Measurements from ENCODE around the gene EBI3.
"Not testable (repeated sequence)": the region's sequence is repeated elsewhere in the genome, so short reads cannot be mapped to it uniquely, and the experiment has no call there.

The EBI3 gene

GRCh38 chr19:4217429-4218264 is 11.7 kb upstream of the EBI3 start:
- peaks cover 0 to 3% (median 0%) of the 10 kb centered on the region in 5 donors for H3K27me3 ChIP-seq (ENCODE audit: control insufficient read depth in 5 of 5, insufficient read depth in 4 of 5, low read length in 5 of 5)

GRCh38 chr19:4218523-4218922 is 10.8 kb upstream of the EBI3 start:
- not testable (repeated sequence) for H3K4me1 ChIP-seq (ENCODE audit: control insufficient read depth in 5 of 5, insufficient read depth in 5 of 5, low read length in 5 of 5); H3K27me3 ChIP-seq (ENCODE audit: control insufficient read depth in 5 of 5, insufficient read depth in 4 of 5, low read length in 5 of 5); H3K9ac ChIP-seq (ENCODE audit: low read length in 5 of 5); H3K9me3 ChIP-seq (ENCODE audit: control insufficient read depth in 5 of 5, low read length in 5 of 5); H3K27ac ChIP-seq (ENCODE audit: low read depth, low read length); H3K36me3 ChIP-seq (ENCODE audit: control insufficient read depth in 5 of 5, insufficient read depth in 5 of 5, low read length in 5 of 5); H3K4me3 ChIP-seq (ENCODE audit: low read depth in 1 of 5, low read length in 5 of 5)

More at GRCh38 chr19:4217429-4218264, 11.7 kb upstream of the EBI3 start:
- no peaks in the 10 kb centered on the region for H3K4me1 ChIP-seq (ENCODE audit: control insufficient read depth in 5 of 5, insufficient read depth in 5 of 5, low read length in 5 of 5)
- H3K27ac ChIP-seq (ENCODE audit: low read depth, low read length), result no peak overlapping the region
- peaks cover 0 to 3% (median 0%) of the 10 kb centered on the region in 5 donors for H3K9me3 ChIP-seq (ENCODE audit: control insufficient read depth in 5 of 5, low read length in 5 of 5)
- no peak overlapping the region for H3K4me3 ChIP-seq (ENCODE audit: low read depth in 1 of 5, low read length in 5 of 5)
- H3K36me3 ChIP-seq (ENCODE audit: control insufficient read depth in 5 of 5, insufficient read depth in 5 of 5, low read length in 5 of 5), result no peaks in the 10 kb centered on the region
- no peak overlapping the region for H3K9ac ChIP-seq (ENCODE audit: low read length in 5 of 5)

DNA sequence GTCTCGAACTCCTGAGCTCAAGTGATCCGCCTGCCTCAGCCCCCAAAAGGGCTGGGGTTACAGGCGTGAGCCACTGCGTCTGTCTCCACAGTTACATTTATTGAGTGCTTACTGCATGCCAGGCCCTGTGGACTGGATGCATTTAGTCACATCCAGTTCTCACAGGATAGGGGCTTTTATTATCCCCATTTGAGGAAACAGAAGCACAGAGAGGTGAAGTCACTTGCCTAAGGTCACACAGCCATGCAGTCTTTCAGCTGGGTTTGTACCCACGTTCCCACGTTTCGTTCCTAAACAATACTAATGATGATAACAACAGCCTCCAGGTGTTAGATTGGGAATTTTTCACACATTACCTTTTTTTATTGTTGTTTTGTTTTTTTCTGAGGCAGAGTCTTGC is 9.1 kb upstream of the EBI3 start:
- H3K36me3 ChIP-seq (ENCODE audit: control insufficient read depth in 5 of 5, insufficient read depth in 5 of 5, low read length in 5 of 5), result no peaks in the 10 kb centered on the region
- no peak overlapping the region for H3K4me3 ChIP-seq (ENCODE audit: low read depth in 1 of 5, low read length in 5 of 5)
- H3K27ac ChIP-seq (ENCODE audit: low read depth, low read length), result no peak overlapping the region
- peaks cover 0 to 3% (median 0%) of the 10 kb centered on the region in 5 donors for H3K9me3 ChIP-seq (ENCODE audit: control insufficient read depth in 5 of 5, low read length in 5 of 5)
- no peak overlapping the region for H3K9ac ChIP-seq (ENCODE audit: low read length in 5 of 5)
- no peaks in the 10 kb centered on the region for H3K27me3 ChIP-seq (ENCODE audit: control insufficient read depth in 5 of 5, insufficient read depth in 4 of 5, low read length in 5 of 5)
- H3K4me1 ChIP-seq (ENCODE audit: control insufficient read depth in 5 of 5, insufficient read depth in 5 of 5, low read length in 5 of 5), result no peaks in the 10 kb centered on the region

DNA sequence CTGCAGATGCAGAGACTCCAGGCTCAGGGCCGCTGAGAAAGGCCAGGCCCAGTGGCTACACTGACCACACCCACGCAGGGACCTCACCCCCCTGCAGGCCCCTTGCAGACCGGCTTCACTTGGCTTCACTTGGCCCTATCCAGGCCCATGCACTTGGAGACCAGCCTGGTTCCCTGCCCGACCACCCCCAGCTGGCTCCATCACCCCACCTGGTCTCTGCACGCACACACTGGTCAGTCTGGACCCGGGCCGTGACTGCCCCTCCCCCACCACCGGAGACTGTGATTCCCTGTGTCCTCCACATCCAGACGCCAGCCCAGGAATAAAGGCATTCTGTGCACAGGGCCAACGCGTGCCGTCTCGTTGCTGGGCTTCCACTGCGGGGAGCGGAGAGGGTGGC is 4.9 kb upstream of the EBI3 start:
- Histone ChIP-seq H3K36me3 (ENCODE audit: control insufficient read depth in 5 of 5, insufficient read depth in 5 of 5, low read length in 5 of 5) (no peaks in the 10 kb centered on the region), H3K9ac (ENCODE audit: low read length in 5 of 5) (no peak overlapping the region), H3K27me3 (ENCODE audit: control insufficient read depth in 5 of 5, insufficient read depth in 4 of 5, low read length in 5 of 5) (peaks cover 7 to 14% (median 11%) of the 10 kb centered on the region in 5 donors), H3K9me3 (ENCODE audit: control insufficient read depth in 5 of 5, low read length in 5 of 5) (no peaks in the 10 kb centered on the region), H3K27ac (ENCODE audit: low read depth, low read length) (no peak overlapping the region), H3K4me1 (ENCODE audit: control insufficient read depth in 5 of 5, insufficient read depth in 5 of 5, low read length in 5 of 5) (peaks cover 0 to 9% (median 0%) of the 10 kb centered on the region in 5 donors), H3K4me3 (ENCODE audit: low read depth in 1 of 5, low read length in 5 of 5) (no peak overlapping the region)

GRCh38 chr19:4225885-4226284 is 3.4 kb upstream of the EBI3 start:
- H3K4me3 ChIP-seq (ENCODE audit: low read depth in 1 of 5, low read length in 5 of 5), result no peak overlapping the region
- H3K9me3 ChIP-seq (ENCODE audit: control insufficient read depth in 5 of 5, low read length in 5 of 5), result no peaks in the 10 kb centered on the region
- no peak overlapping the region for H3K27ac ChIP-seq (ENCODE audit: low read depth, low read length)
- no peak overlapping the region for H3K9ac ChIP-seq (ENCODE audit: low read length in 5 of 5)
- peaks cover 0 to 11% (median 0%) of the 10 kb centered on the region in 5 donors for H3K4me1 ChIP-seq (ENCODE audit: control insufficient read depth in 5 of 5, insufficient read depth in 5 of 5, low read length in 5 of 5)
- no peaks in the 10 kb centered on the region for H3K36me3 ChIP-seq (ENCODE audit: control insufficient read depth in 5 of 5, insufficient read depth in 5 of 5, low read length in 5 of 5)
- H3K27me3 ChIP-seq (ENCODE audit: control insufficient read depth in 5 of 5, insufficient read depth in 4 of 5, low read length in 5 of 5), result peaks cover 11 to 18% (median 13%) of the 10 kb centered on the region in 5 donors

DNA sequence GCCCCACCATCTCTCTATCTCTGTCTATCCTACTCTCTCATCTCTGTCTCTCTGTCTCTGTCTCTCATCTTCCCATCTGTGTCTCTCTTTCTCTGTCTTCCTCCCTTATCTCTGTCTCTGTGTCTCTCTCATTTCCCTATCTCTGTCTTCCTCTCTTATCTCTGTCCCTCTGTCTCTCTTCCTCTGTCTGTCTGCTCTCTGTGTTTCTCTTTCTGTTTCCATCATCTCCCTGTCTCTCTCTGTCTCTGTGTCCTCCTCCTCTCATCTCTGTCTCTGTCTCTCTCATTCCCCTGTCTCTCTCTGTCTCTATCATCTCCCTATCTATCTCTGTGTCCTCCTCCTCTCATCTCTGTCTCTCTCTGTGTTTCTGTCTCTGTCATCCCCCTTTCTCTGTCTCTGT is 1.6 kb upstream of the EBI3 start:
- no peak overlapping the region for H3K9ac ChIP-seq (ENCODE audit: low read length in 5 of 5)
- no peak overlapping the region for H3K27ac ChIP-seq (ENCODE audit: low read depth, low read length)
- H3K36me3 ChIP-seq (ENCODE audit: control insufficient read depth in 5 of 5, insufficient read depth in 5 of 5, low read length in 5 of 5), result no peaks in the 10 kb centered on the region
- peaks cover 0 to 11% (median 0%) of the 10 kb centered on the region in 5 donors for H3K4me1 ChIP-seq (ENCODE audit: control insufficient read depth in 5 of 5, insufficient read depth in 5 of 5, low read length in 5 of 5)
- H3K4me3 ChIP-seq (ENCODE audit: low read depth in 1 of 5, low read length in 5 of 5), result no peak overlapping the region
- H3K27me3 ChIP-seq (ENCODE audit: control insufficient read depth in 5 of 5, insufficient read depth in 4 of 5, low read length in 5 of 5), result peaks cover 12 to 21% (median 15%) of the 10 kb centered on the region in 5 donors
- no peaks in the 10 kb centered on the region for H3K9me3 ChIP-seq (ENCODE audit: control insufficient read depth in 5 of 5, low read length in 5 of 5)

- Histone ChIP-seq H3K4me3 (ENCODE audit: low read depth in 1 of 5, low read length in 5 of 5) (peak overlapping the region in 1 of 5 donors; percentile 39), H3K9ac (ENCODE audit: low read length in 5 of 5) (no peak overlapping the region), H3K27ac (ENCODE audit: low read depth, low read length) (no peak overlapping the region), H3K27me3 (ENCODE audit: control insufficient read depth in 5 of 5, insufficient read depth in 4 of 5, low read length in 5 of 5) (peaks cover 15 to 30% (median 17%) of the 10 kb centered on the region in 5 donors), H3K4me1 (ENCODE audit: control insufficient read depth in 5 of 5, insufficient read depth in 5 of 5, low read length in 5 of 5) (peaks cover 0 to 11% (median 0%) of the 10 kb centered on the region in 5 donors), H3K9me3 (ENCODE audit: control insufficient read depth in 5 of 5, low read length in 5 of 5) (no peaks in the 10 kb centered on the region), H3K36me3 (ENCODE audit: control insufficient read depth in 5 of 5, insufficient read depth in 5 of 5, low read length in 5 of 5) (no peaks in the 10 kb centered on the region)
These were observed 551 bp upstream of the EBI3 start for GRCh38 chr19:4228765-4229178.

DNA sequence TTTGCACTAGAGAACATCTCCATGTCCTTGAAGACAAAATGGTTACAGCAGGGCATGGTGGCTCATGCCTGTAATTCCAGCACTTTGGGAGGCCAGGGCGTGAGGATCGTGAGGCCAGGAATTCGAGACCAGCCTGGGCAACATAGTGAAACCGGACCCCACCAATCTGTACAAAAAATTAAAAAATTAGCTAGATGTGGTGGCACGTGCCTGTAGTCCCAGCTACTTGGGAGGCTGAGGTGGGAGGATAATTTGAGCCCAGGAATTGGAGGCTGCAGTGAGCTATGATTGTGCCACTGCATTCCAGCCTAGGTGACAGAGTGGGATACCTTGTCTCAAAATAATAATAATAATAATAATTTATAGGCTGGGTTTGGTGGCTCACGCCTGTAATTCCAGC is 914 bp downstream of the EBI3 start:
- H3K4me3 ChIP-seq (ENCODE audit: low read depth in 1 of 5, low read length in 5 of 5); H3K36me3 ChIP-seq (ENCODE audit: control insufficient read depth in 5 of 5, insufficient read depth in 5 of 5, low read length in 5 of 5); H3K9ac ChIP-seq (ENCODE audit: low read length in 5 of 5); H3K9me3 ChIP-seq (ENCODE audit: control insufficient read depth in 5 of 5, low read length in 5 of 5); H3K27ac ChIP-seq (ENCODE audit: low read depth, low read length): not testable (repeated sequence)
- Histone ChIP-seq H3K27me3 (ENCODE audit: control insufficient read depth in 5 of 5, insufficient read depth in 4 of 5, low read length in 5 of 5) (peaks cover 18 to 33% (median 19%) of the 10 kb centered on the region in 5 donors), H3K4me1 (ENCODE audit: control insufficient read depth in 5 of 5, insufficient read depth in 5 of 5, low read length in 5 of 5) (peaks cover 0 to 11% (median 0%) of the 10 kb centered on the region in 5 donors)

DNA sequence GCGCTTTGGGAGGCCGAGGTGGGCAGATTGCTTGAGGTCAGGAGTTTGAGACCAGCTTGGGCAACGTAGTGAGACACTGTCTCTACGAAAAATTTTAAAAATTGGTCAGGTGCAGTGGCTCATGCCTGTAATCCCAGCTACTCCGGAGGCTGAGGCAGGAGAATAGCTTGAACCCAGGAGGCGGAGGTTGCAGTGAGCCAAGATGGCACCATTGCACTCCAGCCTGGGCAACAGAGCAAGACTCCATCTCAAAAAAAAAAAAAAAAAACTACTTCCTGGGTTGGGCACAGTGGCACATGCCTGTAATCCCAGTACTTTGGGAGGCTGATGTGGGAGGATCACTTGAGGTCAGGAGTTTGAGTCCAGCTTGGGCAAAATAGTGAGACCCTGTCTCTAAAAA is 2.2 kb downstream of the EBI3 start:
- not testable (repeated sequence) for H3K9ac ChIP-seq (ENCODE audit: low read length in 5 of 5); H3K4me3 ChIP-seq (ENCODE audit: low read depth in 1 of 5, low read length in 5 of 5); H3K27ac ChIP-seq (ENCODE audit: low read depth, low read length); H3K36me3 ChIP-seq (ENCODE audit: control insufficient read depth in 5 of 5, insufficient read depth in 5 of 5, low read length in 5 of 5); H3K9me3 ChIP-seq (ENCODE audit: control insufficient read depth in 5 of 5, low read length in 5 of 5)
- Histone ChIP-seq H3K27me3 (ENCODE audit: control insufficient read depth in 5 of 5, insufficient read depth in 4 of 5, low read length in 5 of 5) (peaks cover 18 to 33% (median 19%) of the 10 kb centered on the region in 5 donors), H3K4me1 (ENCODE audit: control insufficient read depth in 5 of 5, insufficient read depth in 5 of 5, low read length in 5 of 5) (peaks cover 0 to 11% (median 0%) of the 10 kb centered on the region in 5 donors)

GRCh38 chr19:4232139-4232538 is 2.8 kb downstream of the EBI3 start:
- H3K4me3 ChIP-seq (ENCODE audit: low read depth in 1 of 5, low read length in 5 of 5); H3K36me3 ChIP-seq (ENCODE audit: control insufficient read depth in 5 of 5, insufficient read depth in 5 of 5, low read length in 5 of 5); H3K9me3 ChIP-seq (ENCODE audit: control insufficient read depth in 5 of 5, low read length in 5 of 5); H3K9ac ChIP-seq (ENCODE audit: low read length in 5 of 5); H3K27ac ChIP-seq (ENCODE audit: low read depth, low read length): not testable (repeated sequence)
- Histone ChIP-seq H3K27me3 (ENCODE audit: control insufficient read depth in 5 of 5, insufficient read depth in 4 of 5, low read length in 5 of 5) (peaks cover 18 to 39% (median 20%) of the 10 kb centered on the region in 5 donors), H3K4me1 (ENCODE audit: control insufficient read depth in 5 of 5, insufficient read depth in 5 of 5, low read length in 5 of 5) (peaks cover 0 to 11% (median 0%) of the 10 kb centered on the region in 5 donors)
